GM19193 (cell line): ENCODE data around the gene DDX10.

Experiments
- POLR2A ChIP-seq: IDR thresholded peaks from 4 replicates; pipeline ENCODE4 v1.6.1; 2011; ENCODE audit not compliant: insufficient read depth, insufficient read length; ENCODE audit errors: extremely low read depth

The DDX10 gene

GRCh38 chr11:108804511-108804910 is 139.6 kb downstream of the DDX10 start:
- TF ChIP-seq POLR2A: no peak

DNA sequence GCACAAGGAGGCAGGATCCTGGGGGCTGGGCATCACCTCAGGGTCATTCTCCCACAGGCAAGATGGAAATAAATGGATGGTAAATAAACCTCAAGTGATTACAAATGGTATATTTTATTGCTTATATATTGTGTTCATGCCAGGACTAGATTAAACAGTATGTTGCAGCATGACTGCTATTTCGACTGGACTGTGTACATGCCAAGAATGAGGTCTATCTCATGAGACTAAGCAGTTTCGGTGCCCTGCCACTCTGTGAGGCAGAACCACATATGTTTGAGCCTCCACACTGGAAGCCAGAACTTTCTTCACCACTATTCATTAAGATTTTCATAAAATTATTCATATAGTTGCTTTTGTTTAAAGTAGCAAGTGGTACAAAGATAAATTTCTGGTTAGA is 140.2 kb downstream of the DDX10 start:
- no peak for TF ChIP-seq POLR2A

DNA sequence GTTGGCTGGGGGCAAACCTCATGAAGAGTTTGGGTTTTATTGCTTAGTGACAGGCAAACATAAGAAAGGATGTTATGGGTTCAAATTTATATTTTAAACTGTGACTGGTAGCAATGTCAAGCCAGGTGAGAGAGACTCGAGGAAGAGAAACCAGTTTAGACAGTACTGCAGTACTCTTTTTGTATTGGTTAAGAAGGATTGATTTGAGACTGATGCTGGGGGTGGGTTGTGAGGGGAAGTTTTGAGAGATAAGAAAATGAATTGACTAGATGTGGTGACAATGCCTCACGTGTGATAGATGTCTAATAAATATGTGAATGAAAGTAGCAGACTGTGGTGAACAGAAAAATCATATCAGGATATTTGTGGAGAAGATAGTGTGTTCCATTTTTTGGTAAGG is 142.4 kb downstream of the DDX10 start:
- TF ChIP-seq POLR2A: no peak

- TF ChIP-seq POLR2A: no peak
These were observed 148.2 kb downstream of the DDX10 start for GRCh38 chr11:108813086-108813485.

GRCh38 chr11:108817976-108818375 is 153.1 kb downstream of the DDX10 start:
- no peak for TF ChIP-seq POLR2A

DNA sequence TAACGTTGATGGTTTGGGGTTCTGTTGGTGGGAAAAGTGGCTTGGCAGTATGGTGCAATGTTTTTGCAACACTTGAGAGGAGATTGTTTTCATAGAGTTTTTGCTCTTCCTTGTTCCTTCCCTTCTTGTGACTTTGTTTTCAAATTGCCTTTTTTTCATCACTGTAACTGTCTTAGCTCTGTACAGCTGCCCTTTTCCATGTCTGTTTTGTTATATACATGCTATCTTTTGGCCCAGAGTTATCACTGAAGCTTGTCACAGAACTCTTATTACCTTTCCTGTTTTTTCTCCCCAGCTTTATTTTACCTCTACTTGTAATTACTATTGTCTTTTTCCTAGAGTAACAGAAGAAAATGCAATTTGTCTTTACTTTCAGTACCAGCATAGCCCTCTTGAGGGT is 154.1 kb downstream of the DDX10 start:
- no peak for TF ChIP-seq POLR2A

DNA sequence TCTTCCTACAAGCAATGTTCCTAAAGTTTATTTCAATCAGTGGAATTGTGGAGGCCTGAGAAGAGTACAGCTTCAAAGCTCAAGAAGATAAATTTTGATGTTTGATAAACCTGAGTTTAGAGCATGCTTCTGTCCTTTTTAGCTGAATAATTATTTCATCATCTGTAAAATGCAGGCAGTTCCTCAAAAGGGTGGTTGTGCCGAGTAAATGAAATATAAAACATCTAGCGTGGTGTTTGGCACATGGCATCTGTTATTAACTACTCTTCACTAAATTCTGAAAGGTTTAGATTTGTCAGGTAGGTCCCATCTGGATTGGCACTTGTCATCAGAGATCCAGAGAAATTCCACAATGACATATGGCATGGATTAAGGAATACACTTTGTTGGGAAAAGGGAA is 155.1 kb downstream of the DDX10 start:
- TF ChIP-seq POLR2A: no peak

DNA sequence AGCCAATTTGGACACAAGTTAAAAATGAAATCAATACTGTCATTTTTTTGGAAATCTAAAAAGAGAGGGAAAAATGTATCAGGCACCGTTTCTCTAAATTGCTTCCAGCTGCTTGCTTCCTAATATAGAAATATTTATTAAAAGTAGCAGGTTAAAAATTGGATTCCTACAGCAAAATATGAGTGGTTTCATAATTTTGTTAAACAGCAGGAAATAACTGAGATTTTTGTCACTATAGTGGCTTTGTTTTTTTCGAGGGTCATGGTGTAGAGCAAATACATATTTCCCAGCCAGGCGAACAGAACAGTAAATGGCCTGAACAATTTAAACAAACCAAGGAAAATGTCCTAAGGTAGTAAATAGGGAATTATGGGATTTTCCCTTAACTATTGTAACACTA is 159.7 kb downstream of the DDX10 start:
- no peak for TF ChIP-seq POLR2A

DNA sequence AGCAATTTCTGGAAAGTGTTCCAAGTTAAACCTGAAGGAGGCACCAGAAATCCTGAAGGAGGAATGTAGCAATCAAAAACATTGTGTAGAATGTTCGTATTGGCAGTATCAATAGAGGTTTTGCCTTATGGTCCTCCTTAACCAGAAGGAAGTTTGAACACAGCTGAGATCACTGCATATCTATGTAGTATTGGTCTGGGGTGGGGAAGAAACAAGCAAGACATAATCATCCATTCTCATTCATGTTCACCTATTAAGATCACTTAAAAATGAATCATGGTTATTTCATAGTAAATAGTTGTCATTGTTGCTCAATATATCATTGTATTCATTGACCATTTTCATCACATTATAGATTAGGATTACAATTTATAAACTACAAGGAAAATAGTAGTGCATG is 160.5 kb downstream of the DDX10 start:
- no peak for TF ChIP-seq POLR2A

DNA sequence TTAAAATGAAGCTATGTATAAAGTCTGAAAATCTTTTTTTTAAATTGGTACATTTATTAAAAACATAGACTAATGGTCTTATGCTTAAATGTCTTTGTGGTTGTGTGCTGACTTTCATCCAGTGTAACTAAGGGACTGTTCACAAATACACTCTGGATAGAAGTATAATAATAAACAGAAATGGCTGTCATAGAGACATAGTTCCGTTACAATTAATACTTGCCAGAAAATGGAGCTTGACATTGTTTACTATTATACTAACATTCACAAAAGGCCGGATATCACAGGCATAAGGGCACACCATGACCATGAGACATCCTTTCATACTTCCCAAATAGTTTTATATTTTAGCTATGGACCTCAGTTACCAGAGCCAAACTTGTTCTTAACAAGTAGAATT is 161.3 kb downstream of the DDX10 start:
- no peak for TF ChIP-seq POLR2A

DNA sequence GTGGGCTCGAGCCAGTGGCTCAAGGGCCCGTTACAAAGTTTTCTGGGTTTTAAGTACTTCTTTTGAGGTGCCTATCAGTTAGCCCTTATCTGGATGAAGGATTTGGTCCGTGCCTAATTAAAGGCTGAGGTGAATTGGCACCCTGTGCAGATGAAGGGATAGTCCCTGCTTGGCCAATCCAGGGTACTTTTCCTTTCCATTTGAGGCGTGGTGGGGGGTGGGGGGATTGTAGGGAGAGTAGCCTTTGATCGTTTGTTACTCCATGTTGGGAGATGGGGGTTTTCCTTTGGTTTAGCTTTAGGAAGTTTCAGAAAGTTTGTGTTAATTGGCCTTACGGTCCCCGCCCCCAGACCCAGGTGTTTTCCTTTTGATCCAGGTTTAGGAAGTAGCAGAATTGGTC is 170.8 kb downstream of the DDX10 start:
- TF ChIP-seq POLR2A: no peak

GRCh38 chr11:108836541-108836940 is 171.7 kb downstream of the DDX10 start:
- TF ChIP-seq POLR2A: no peak

- no peak for TF ChIP-seq POLR2A
These were observed 173.4 kb downstream of the DDX10 start for GRCh38 chr11:108838102-108838791.

DNA sequence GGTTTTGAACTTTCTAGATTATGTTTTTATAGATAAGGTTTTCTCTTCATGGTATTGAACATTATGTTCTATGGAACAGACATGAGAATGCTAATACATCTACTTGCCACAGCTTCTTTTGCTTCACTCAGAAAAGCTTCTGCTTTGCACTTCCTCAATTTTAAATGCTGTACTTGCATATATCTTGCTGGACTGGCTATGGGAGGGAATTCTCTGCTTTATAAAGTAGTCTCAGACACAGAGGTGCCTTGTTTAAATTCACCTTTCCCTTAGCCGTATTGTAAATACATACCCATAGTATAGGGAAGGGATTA is 173.9 kb downstream of the DDX10 start:
- TF ChIP-seq POLR2A: no peak

DNA sequence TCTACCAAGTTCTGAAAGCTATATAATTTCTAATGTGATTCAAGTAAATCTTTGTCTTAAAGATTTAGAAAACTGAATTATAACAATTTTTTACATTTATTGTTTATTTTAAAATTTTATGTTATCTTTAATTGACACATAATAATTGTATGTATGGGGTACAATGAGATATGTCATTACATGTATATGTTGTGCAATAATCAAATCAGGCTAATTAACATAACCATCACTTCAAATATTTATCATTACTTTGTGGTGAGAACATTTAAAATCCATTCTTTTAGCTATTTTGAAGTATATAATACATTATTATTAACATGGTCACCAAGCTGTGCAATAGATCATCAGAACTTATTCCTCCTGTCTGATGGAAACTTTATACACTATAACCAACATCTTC is 181.1 kb downstream of the DDX10 start:
- no peak for TF ChIP-seq POLR2A

DNA sequence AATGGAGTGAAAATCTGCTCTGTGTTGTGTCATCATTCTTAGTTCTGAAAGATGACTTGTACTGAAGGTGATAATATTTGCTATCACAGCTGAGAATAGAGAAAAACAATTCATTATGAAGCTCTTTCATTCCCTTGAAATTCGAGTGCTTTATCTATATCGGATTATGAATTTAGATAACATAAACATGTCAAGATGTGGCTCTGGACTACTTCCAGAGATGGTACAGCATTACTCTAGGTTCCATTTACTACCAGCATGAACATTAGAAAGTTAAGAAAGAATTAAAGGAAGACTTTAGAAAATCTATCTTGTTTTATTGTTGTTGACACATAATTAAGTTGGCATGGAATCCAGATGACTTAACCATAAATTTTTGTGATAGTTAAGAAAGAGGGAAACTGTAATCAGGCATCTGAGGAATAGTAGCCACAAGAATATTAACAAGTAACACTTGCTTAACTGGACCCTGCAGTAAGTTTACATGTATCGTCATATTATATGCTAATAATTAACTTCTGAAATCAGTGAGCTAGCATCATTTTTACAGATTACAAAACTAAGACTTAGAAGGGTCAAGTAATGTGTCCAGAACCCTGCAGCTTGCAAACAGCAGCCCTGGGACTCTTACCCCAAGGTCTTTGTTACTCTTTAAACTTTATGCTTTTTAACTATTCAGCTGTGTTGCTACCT is 182.6 kb downstream of the DDX10 start:
- TF ChIP-seq POLR2A: no peak

- no peak for TF ChIP-seq POLR2A
These were observed 186.9 kb downstream of the DDX10 start for GRCh38 chr11:108851781-108852180.
